Endodermal cell (in vitro differentiated cells): ENCODE measurements around the gene HOXB2. TPM values are rescaled to one million over a fixed set of nuclear protein-coding genes. Genes with fewer than 3 reads are reported as not detected.

ENCODE experiments used
- DNase-seq: peaks from one replicate; pipeline ENCODE4 v3.0.0-alpha.2; 2017
- H3K27ac ChIP-seq: 2 replicates; pipeline ENCODE4 v1.5.1; 2013; ENCODE audit warnings: mild to moderate bottlenecking, low read depth, low read length, moderate library complexity
- H3K27me3 ChIP-seq: 2 replicates; pipeline ENCODE4 v1.6.1; 2013; ENCODE audit warnings: mild to moderate bottlenecking, low read length, moderate library complexity; ENCODE audit not compliant: insufficient read depth, control insufficient read depth, poor library complexity, severe bottlenecking
- H3K36me3 ChIP-seq: 2 replicates; pipeline ENCODE4 v1.7.0; 2013; ENCODE audit warnings: mild to moderate bottlenecking, low read length, moderate library complexity; ENCODE audit not compliant: control insufficient read depth, insufficient read depth
- H3K4me1 ChIP-seq: one replicate; pipeline ENCODE4 v1.7.0; 2013; ENCODE audit warnings: low read length; ENCODE audit not compliant: control insufficient read depth, insufficient read depth
- H3K4me3 ChIP-seq: 2 replicates; pipeline ENCODE4 v1.5.1; 2013; ENCODE audit warnings: mild to moderate bottlenecking, low read length, moderate library complexity
- H3K9ac ChIP-seq: 2 replicates; pipeline ENCODE4 v1.6.1; 2013; ENCODE audit warnings: mild to moderate bottlenecking, low read length, moderate library complexity; ENCODE audit not compliant: poor library complexity, severe bottlenecking; ENCODE audit errors: extremely low read depth
- H3K9me3 ChIP-seq: 2 replicates; pipeline ENCODE4 v1.6.1; 2013; ENCODE audit warnings: mild to moderate bottlenecking, low read length, moderate library complexity; ENCODE audit not compliant: control insufficient read depth
- H3K27ac Mint-ChIP-seq: 2 replicates; pipeline ENCODE4 v1.8.0; 2020; ENCODE audit warnings: mixed read lengths
- H3K27me3 Mint-ChIP-seq: 2 replicates; pipeline ENCODE4 v1.8.0; 2021; ENCODE audit warnings: mild to moderate bottlenecking, mixed read lengths; ENCODE audit not compliant: insufficient read depth
- H3K36me3 Mint-ChIP-seq: 2 replicates; pipeline ENCODE4 v1.8.0; 2020; ENCODE audit warnings: low read depth, mixed read lengths
- H3K4me1 Mint-ChIP-seq: 2 replicates; pipeline ENCODE4 v1.8.0; 2020; ENCODE audit warnings: mixed read lengths
- H3K4me3 Mint-ChIP-seq: 2 replicates; pipeline ENCODE4 v1.8.0; 2020; ENCODE audit warnings: mild to moderate bottlenecking, moderate library complexity, mixed read lengths
- H3K9me3 Mint-ChIP-seq: 2 replicates; pipeline ENCODE4 v1.8.0; 2020; ENCODE audit warnings: mild to moderate bottlenecking, mixed read lengths
- WGBS, 2 experiments: methylation state at CpG; one replicate each; pipeline versions ENCODE4 v1.1.5 to v1.1.7; 2013; ENCODE audit warnings: missing lambda C conversion rate in 2 of 2, mixed read lengths in 1 of 2; ENCODE audit not compliant: insufficient coverage in 1 of 2, insufficient read length in 1 of 2; 5-methylcytosine and 5-hydroxymethylcytosine counted together
- total RNA-seq, 2 donors: library from RNA; stranded (reverse); fragmentation: NEBNext Ultra II Directional in 1 of 2; extraction: Animal tissue kit (Norgen Biotek cat#: 25700) in 1 of 2; gene quantifications; 2 replicates in 1 of 2; 3 replicates in 1 of 2; pipeline ENCODE4 v1.2.1, GENCODE V29; 2021
- TF ChIP-seq, protein P1 (sequence below): fragments of 200-600 bp; sonication (generic); conservative IDR thresholded peaks from 2 replicates; pipeline ENCODE4 v1.5.0; 2021; ENCODE audit warnings: antibody characterized with exemption, mild to moderate bottlenecking

Gene HOXB2
- total RNA-seq, 2 donors from 2014 or later: 0.22 TPM; not detected in 1

DNA sequence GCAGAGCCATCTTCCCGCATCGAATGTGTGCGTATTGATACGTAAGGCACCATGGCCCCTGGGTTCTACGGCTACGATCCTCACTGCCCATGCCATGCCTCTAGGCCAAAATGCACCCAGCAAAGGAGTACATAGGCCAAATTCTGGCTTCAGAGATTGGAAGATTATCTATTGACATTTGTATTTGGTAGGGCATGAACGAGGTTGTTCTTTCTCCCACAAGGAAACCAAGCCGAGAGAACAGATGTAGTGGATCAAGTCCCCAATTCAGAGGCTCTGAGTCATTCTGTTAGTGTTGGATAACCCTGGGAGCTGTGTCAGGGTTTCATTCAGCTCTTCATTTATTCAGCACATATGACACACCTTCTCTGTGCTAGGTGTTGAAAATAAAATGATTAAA, 50.6 kb downstream of the HOXB2 start:
- 95 to 97% methylated on average over 7 to 8 of the region's 8 CpGs for WGBS, 2 experiments
- Histone ChIP-seq H3K27ac (no peak overlapping the region), H3K36me3 (no peaks in the 10 kb centered on the region), H3K4me3 (no peak overlapping the region), H3K27me3 (peaks cover 93% of the 10 kb centered on the region), H3K9ac (no peak overlapping the region), H3K4me1 (peaks cover 8% of the 10 kb centered on the region), H3K9me3 (peaks cover 5% of the 10 kb centered on the region)
- Mint-ChIP-seq H3K27ac (no peak overlapping the region), H3K27me3 (peaks cover 98% of the 10 kb centered on the region), H3K4me1 (peaks cover 18% of the 10 kb centered on the region), H3K36me3 (no peaks in the 10 kb centered on the region), H3K9me3 (peaks cover 3% of the 10 kb centered on the region), H3K4me3 (no peak overlapping the region)
- no peak for DNase-seq
- TF ChIP-seq, protein P1, sequence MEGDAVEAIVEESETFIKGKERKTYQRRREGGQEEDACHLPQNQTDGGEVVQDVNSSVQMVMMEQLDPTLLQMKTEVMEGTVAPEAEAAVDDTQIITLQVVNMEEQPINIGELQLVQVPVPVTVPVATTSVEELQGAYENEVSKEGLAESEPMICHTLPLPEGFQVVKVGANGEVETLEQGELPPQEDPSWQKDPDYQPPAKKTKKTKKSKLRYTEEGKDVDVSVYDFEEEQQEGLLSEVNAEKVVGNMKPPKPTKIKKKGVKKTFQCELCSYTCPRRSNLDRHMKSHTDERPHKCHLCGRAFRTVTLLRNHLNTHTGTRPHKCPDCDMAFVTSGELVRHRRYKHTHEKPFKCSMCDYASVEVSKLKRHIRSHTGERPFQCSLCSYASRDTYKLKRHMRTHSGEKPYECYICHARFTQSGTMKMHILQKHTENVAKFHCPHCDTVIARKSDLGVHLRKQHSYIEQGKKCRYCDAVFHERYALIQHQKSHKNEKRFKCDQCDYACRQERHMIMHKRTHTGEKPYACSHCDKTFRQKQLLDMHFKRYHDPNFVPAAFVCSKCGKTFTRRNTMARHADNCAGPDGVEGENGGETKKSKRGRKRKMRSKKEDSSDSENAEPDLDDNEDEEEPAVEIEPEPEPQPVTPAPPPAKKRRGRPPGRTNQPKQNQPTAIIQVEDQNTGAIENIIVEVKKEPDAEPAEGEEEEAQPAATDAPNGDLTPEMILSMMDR: no peak

Other genes starting within 250 kb of the HOXB2 start
- under 1 TPM; 0.31 to 0.53 TPM for gene SKAP1, start 114.9 kb downstream of the HOXB2 start, total RNA-seq
- gene HOXB1, start 14.1 kb downstream of the HOXB2 start, total RNA-seq: not detected
- gene HOXB4, start 33.2 kb upstream of the HOXB2 start, total RNA-seq: not detected
- not detected for gene HOXB3, start 45.1 kb upstream of the HOXB2 start, total RNA-seq
- not detected for gene HOXB5, start 48.7 kb upstream of the HOXB2 start, total RNA-seq
- not detected for gene HOXB6, start 59.9 kb upstream of the HOXB2 start, total RNA-seq
- gene HOXB7, start 65.9 kb upstream of the HOXB2 start, total RNA-seq: not detected
- not detected for gene HOXB8, start 70.2 kb upstream of the HOXB2 start, total RNA-seq
- not detected for gene HOXB9, start 81.2 kb upstream of the HOXB2 start, total RNA-seq
- not detected for gene PRAC1, start 177.4 kb upstream of the HOXB2 start, total RNA-seq
- not detected for gene PRAC2, start 178.1 kb upstream of the HOXB2 start, total RNA-seq
- gene HOXB13, start 183.6 kb upstream of the HOXB2 start, total RNA-seq: not detected